Measurements from ENCODE around the gene FLVCR1.

Gene FLVCR1

GRCh38 chr1:212945463-212946160 lies 87.5 kb downstream of the FLVCR1 start:
- FAIRE-seq: no peak

GRCh38 chr1:212946872-212947271 lies 88.8 kb downstream of the FLVCR1 start:
- FAIRE-seq: no peak

Data from colon (tissue), 2 donors.